ENCODE results near the gene HMGCR. TPM values are rescaled to one million over a fixed set of nuclear protein-coding genes. Genes with fewer than 3 reads are reported as not detected.

HMGCR gene
- total RNA-seq, 4 donors from 2014 or later, result 44.9 to 205 (median 99.5) TPM

DNA sequence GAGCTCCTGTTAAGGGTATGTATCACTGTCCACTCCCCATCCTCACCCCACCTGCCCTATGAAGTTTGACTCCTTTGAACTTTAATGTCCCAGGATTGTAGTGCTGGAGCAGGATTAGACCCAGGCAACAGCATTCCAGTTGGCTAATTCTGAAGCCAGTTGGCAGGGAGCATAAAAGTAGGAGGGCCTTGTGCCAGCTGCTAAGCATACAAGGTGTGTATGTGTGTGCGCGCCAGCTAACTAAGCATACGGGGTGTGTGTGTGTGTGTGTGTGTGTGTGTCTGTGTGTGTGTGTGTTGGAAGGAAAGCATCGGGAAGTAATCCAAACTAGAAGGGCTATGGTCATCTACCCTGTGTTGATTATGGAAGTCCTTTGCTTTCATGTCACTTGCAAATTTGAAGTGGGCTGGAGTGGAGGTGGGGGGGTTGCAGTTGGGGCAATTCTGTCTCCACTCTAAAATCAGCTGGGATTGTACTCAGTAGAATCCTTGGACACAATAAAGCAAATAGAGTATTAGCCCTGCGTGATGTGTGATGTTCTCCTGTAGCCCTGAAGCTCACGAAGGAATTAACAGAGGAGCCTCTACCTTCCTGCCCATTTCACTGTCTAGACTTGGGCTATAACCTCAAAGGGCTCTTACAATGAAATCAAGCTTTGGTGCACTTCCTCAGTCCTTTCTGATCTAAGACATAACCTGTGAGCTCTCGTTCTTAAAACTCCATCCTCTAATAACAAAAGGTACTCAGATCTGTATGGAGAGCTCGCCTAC is 26.9 kb downstream of the HMGCR start:
- Histone ChIP-seq H3K9me3 (no peaks in the 10 kb centered on the region), H3K27me3 (no peaks in the 10 kb centered on the region), H3K4me1 (peaks cover 0 to 8% (median 0%) of the 10 kb centered on the region in 4 donors), H3K36me3 (peaks cover 0 to 25% (median 8%) of the 10 kb centered on the region in 4 donors), H3K4me3 (no peak overlapping the region), H3K27ac (peak overlapping the region in 2 of 4 donors; percentile 31 to 36)
- peak in 1 of 3 donors; percentile 30 for TF ChIP-seq POLR2AphosphoS5 (IDR thresholded peaks at IDR 0.05)
- no peak for TF ChIP-seq CTCF (IDR thresholded peaks at IDR 0.05)
- peak; percentile 23 for TF ChIP-seq POLR2A (IDR thresholded peaks at IDR 0.05)
- WGBS, 2 donors (ENCODE audit: low coverage in 1 of 2), result 55 to 80% methylated on average over 1 to 8 of the region's 8 CpGs
- intact Hi-C loops (cut with DNase I; ENCODE audit: low total_unique reads), result no loop called here
- in situ Hi-C loops (cut with MboI; ENCODE audit: low pct_ligation_motif_present in 1 of 4, low pct_unique_long_range_greater_than_20kb in 1 of 4, low sequenced_read_pairs in 3 of 4), result no loop called here
- peak; percentile 70 for DNase-seq

DNA sequence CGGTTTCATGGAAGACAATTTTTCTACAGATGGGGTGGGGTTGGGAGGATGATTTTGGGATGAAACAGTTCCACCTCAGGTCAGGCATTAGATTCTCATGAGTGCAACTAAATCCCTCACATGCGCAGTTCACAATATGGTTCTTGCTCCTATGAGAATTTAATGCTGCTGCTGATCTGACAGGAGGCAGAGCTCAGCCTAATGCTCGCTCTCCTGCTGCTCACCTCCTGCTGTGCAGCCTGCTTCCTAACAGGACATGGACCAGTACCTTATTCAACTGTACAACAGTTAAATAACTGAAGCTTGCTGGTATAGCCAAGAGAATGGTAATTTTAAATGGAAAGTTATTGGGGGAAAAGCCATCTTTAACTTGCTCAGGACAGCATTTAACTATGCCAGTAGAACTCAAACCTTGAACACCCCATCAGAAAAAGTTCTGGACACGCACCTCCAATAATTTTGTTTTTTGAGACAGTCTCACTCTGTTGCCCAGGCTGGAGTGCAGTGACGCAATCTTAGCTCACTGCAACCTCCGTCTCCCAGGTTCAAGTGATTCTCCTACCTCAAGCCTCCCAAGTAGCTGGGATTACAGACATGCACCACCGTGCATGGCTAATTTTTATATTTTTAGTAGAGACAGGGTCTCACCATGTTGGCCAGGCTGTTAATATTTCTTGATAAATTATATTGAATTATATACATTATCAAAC is 27.7 kb downstream of the HMGCR start:
- Histone ChIP-seq H3K36me3 (peaks cover 0 to 17% (median 4%) of the 10 kb centered on the region in 4 donors), H3K9me3 (no peaks in the 10 kb centered on the region), H3K4me3 (no peak overlapping the region), H3K27me3 (no peaks in the 10 kb centered on the region), H3K4me1 (peaks cover 0 to 8% (median 0%) of the 10 kb centered on the region in 4 donors), H3K27ac (no peak overlapping the region)
- TF ChIP-seq CTCF (IDR thresholded peaks at IDR 0.05) (no peak), POLR2AphosphoS5 (IDR thresholded peaks at IDR 0.05) (no peak), EP300 (IDR thresholded peaks at IDR 0.05; ENCODE audit: low read depth) (no peak), POLR2A (IDR thresholded peaks at IDR 0.05) (no peak)
- DNase-seq, result no peak
- in situ Hi-C loops (cut with MboI; ENCODE audit: low pct_ligation_motif_present in 1 of 4, low pct_unique_long_range_greater_than_20kb in 1 of 4, low sequenced_read_pairs in 3 of 4), result no loop called here
- intact Hi-C loops (cut with DNase I; ENCODE audit: low total_unique reads), result no loop called here
- WGBS, 2 donors (ENCODE audit: low coverage in 1 of 2), result 87 to 94% methylated on average over 5 to 7 of the region's 7 CpGs

- intact Hi-C loops (cut with DNase I; ENCODE audit: low total_unique reads), result no loop called here
- DNase-seq, result no peak
These were observed 28.7 kb downstream of the HMGCR start for GRCh38 chr5:75365740-75366139.

More at GRCh38 chr5:75365740-75366139, 28.7 kb downstream of the HMGCR start:
- no peak overlapping the region for H3K27ac ChIP-seq
- in situ Hi-C loops (cut with MboI; ENCODE audit: low pct_ligation_motif_present in 1 of 4, low pct_unique_long_range_greater_than_20kb in 1 of 4, low sequenced_read_pairs in 3 of 4), result no loop called here
- peaks cover 0 to 7% (median 0%) of the 10 kb centered on the region in 4 donors for H3K36me3 ChIP-seq
- no peak overlapping the region for H3K4me3 ChIP-seq
- TF ChIP-seq CTCF (IDR thresholded peaks at IDR 0.05) (no peak), EP300 (IDR thresholded peaks at IDR 0.05; ENCODE audit: low read depth) (no peak), POLR2A (IDR thresholded peaks at IDR 0.05) (no peak), POLR2AphosphoS5 (IDR thresholded peaks at IDR 0.05) (no peak)
- no peaks in the 10 kb centered on the region for H3K9me3 ChIP-seq
- H3K27me3 ChIP-seq, result no peaks in the 10 kb centered on the region
- H3K4me1 ChIP-seq, result peaks cover 0 to 8% (median 0%) of the 10 kb centered on the region in 4 donors
- 17 to 65% methylated on average over 1 of the region's 1 CpG for WGBS, 2 donors (ENCODE audit: low coverage in 1 of 2)
